Measurements from ENCODE around the gene CUL1.

Gene CUL1

DNA sequence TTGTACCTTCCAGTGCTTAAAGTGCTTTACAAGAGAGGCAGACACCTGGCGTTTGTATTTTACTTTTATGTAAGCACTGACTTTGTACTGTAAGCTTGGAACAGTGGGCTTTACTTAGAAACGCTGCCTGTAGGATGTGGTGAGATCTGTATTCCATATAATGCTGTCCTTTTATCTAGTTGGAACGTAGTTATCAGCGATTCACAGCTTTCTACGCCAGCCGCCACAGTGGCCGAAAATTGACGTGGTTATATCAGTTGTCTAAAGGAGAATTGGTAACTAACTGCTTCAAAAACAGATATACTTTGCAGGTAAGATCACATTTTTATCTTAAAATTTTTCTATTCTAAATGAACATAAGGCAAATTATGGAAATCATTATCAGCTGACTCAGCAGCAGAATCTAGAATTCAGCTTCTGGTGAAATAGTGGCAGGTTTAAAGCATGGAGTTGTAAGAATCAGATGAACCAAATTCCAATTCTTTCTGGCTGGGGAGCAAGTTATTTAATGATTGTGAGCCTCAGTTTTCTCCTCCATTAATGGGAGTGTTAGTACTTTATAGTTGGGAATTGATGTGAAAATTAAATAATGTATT lies 91.5 kb downstream of the CUL1 start:
- peaks cover 87 to 100% (median 98%) of the 10 kb centered on the region in 3 donors for H3K36me3 ChIP-seq

DNA sequence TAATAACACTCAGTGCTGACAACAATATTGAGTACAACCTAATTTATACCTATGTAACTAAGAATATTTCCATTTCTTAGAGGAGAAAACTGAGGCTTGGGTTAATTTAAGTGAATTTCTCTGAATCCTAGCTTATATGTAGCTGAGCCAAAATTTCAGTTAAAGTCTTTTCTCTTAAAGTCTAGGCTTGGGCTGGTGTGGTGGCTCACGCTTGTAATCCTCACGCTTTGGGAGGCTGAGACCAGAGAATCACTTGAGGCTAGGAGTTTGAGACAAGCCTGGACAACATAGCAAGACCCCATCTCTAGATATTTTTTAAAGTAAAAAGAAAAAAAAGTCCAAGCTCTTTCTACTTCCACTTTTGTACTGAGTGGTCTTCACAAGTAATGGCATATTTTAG lies 92.1 kb downstream of the CUL1 start:
- TF ChIP-seq, protein P1, sequence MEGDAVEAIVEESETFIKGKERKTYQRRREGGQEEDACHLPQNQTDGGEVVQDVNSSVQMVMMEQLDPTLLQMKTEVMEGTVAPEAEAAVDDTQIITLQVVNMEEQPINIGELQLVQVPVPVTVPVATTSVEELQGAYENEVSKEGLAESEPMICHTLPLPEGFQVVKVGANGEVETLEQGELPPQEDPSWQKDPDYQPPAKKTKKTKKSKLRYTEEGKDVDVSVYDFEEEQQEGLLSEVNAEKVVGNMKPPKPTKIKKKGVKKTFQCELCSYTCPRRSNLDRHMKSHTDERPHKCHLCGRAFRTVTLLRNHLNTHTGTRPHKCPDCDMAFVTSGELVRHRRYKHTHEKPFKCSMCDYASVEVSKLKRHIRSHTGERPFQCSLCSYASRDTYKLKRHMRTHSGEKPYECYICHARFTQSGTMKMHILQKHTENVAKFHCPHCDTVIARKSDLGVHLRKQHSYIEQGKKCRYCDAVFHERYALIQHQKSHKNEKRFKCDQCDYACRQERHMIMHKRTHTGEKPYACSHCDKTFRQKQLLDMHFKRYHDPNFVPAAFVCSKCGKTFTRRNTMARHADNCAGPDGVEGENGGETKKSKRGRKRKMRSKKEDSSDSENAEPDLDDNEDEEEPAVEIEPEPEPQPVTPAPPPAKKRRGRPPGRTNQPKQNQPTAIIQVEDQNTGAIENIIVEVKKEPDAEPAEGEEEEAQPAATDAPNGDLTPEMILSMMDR (IDR thresholded peaks at IDR 0.05): no peak
- Histone ChIP-seq H3K4me1 (no peaks in the 10 kb centered on the region), H3K36me3 (peaks cover 88 to 100% (median 98%) of the 10 kb centered on the region in 3 donors), H3K27me3 (no peaks in the 10 kb centered on the region), H3K27ac (no peak overlapping the region), H3K4me3 (no peak overlapping the region), H3K9me3 (no peaks in the 10 kb centered on the region)
- intact Hi-C loops (cut with DNase I; ENCODE audit: low total_unique reads): no loop called here
- no peak for DNase-seq

More for the DNA sequence above, 91.5 kb downstream of the CUL1 start:
- intact Hi-C loops (cut with DNase I; ENCODE audit: low total_unique reads): no loop called here
- DNase-seq: no peak
- TF ChIP-seq, protein P1 (IDR thresholded peaks at IDR 0.05): no peak
- H3K4me1 ChIP-seq: no peaks in the 10 kb centered on the region
- no peaks in the 10 kb centered on the region for H3K9me3 ChIP-seq
- H3K27me3 ChIP-seq: no peaks in the 10 kb centered on the region
- H3K27ac ChIP-seq: no peak overlapping the region
- no peak overlapping the region for H3K4me3 ChIP-seq

- TF ChIP-seq, protein P1 (IDR thresholded peaks at IDR 0.05): no peak
- H3K4me1 ChIP-seq: no peaks in the 10 kb centered on the region
- intact Hi-C loops (cut with DNase I; ENCODE audit: low total_unique reads): no loop called here
- DNase-seq: no peak
- H3K4me3 ChIP-seq: no peak overlapping the region
- H3K27ac ChIP-seq: no peak overlapping the region
- no peaks in the 10 kb centered on the region for H3K9me3 ChIP-seq
- H3K27me3 ChIP-seq: no peaks in the 10 kb centered on the region
- peaks cover 85 to 98% (median 95%) of the 10 kb centered on the region in 3 donors for H3K36me3 ChIP-seq
Observed at GRCh38 chr7:148791546-148791945, 92.8 kb downstream of the CUL1 start.

- Histone ChIP-seq H3K36me3 (peaks cover 83 to 95% (median 95%) of the 10 kb centered on the region in 3 donors), H3K27ac (no peak overlapping the region)
- TF ChIP-seq, protein P1 (IDR thresholded peaks at IDR 0.05): no peak
Observed at GRCh38 chr7:148793590-148793989, 94.9 kb downstream of the CUL1 start.

DNA sequence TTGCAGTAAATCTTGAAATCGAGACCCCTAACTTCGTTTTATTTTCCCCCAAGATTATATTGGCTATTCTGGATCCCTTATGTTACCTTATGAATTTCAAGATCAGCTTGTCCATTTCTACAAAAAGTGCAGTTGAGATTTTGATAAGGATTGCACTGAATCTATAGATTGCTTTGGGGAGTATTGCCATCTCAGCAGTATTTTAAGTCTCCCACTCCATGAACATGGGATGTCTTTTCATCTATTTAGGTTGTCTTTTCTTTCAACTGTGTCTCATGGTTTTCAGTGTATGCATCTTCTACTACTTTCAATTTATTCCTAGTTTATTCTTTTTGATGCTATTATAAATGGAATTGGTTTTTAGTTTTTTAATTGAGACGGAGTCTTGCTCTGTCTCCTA lies 95.8 kb downstream of the CUL1 start:
- intact Hi-C loops (cut with DNase I; ENCODE audit: low total_unique reads): no loop called here

More at GRCh38 chr7:148793590-148793989, 94.9 kb downstream of the CUL1 start:
- Histone ChIP-seq H3K4me1 (no peaks in the 10 kb centered on the region), H3K9me3 (no peaks in the 10 kb centered on the region), H3K4me3 (no peak overlapping the region), H3K27me3 (no peaks in the 10 kb centered on the region)
- no peak for DNase-seq
- intact Hi-C loops (cut with DNase I; ENCODE audit: low total_unique reads): no loop called here

More for the DNA sequence above, 95.8 kb downstream of the CUL1 start:
- Histone ChIP-seq H3K4me3 (no peak overlapping the region), H3K36me3 (peaks cover 84 to 95% (median 95%) of the 10 kb centered on the region in 3 donors), H3K27ac (no peak overlapping the region), H3K9me3 (no peaks in the 10 kb centered on the region), H3K4me1 (no peaks in the 10 kb centered on the region), H3K27me3 (no peaks in the 10 kb centered on the region)
- TF ChIP-seq, protein P1 (IDR thresholded peaks at IDR 0.05): no peak
- DNase-seq: no peak
